HL-60 (cell line): ENCODE data around the gene DHRSX.

ENCODE experiments used
- DNase-seq, 2 experiments: peaks; one replicate each; pipeline ENCODE4 v3.0.0-alpha.2; 2010 to 2020; ENCODE audit warnings: low read depth in 1 of 2, low spot score in 1 of 2
- H3K27ac ChIP-seq: fragments of 250-450 bp; sonication (Bioruptor Pico); replicated peaks from 2 replicates; pipeline ENCODE4 v1.5.1; 2020; ENCODE audit warnings: mild to moderate bottlenecking, moderate library complexity
- H3K27me3 ChIP-seq: fragments of 250-450 bp; sonication (Bioruptor Pico); 2 replicates; pipeline ENCODE4 v1.5.1; 2021; ENCODE audit warnings: mild to moderate bottlenecking, moderate library complexity; ENCODE audit not compliant: insufficient read depth, poor library complexity, severe bottlenecking
- H3K4me3 ChIP-seq: replicated peaks from 2 replicates; pipeline ENCODE4 v1.5.1; 2011; ENCODE audit warnings: mild to moderate bottlenecking, control low read depth, low read length; ENCODE audit not compliant: insufficient read depth
- CTCF ChIP-seq: IDR thresholded peaks from one replicate; pipeline ENCODE4 v1.5.1; 2011; ENCODE audit warnings: low read length, control low read depth, inconsistent platforms; ENCODE audit not compliant: insufficient read depth
- GABPA ChIP-seq: IDR thresholded peaks from 2 replicates; pipeline ENCODE4 v1.6.1; 2012; ENCODE audit warnings: low read depth
- POLR2AphosphoS5 ChIP-seq: IDR thresholded peaks from 2 replicates; pipeline ENCODE4 v1.6.1; 2012; ENCODE audit warnings: low read depth
- REST ChIP-seq: IDR thresholded peaks from 2 replicates; pipeline ENCODE4 v1.6.1; 2012; ENCODE audit warnings: low read depth; ENCODE audit not compliant: insufficient replicate concordance
- SPI1 ChIP-seq: IDR thresholded peaks from 2 replicates; pipeline ENCODE4 v1.6.1; 2012; ENCODE audit warnings: low read depth, mild to moderate bottlenecking, borderline replicate concordance

DHRSX gene

GRCh38 chrX:2500091-2500802 lies 529 bp downstream of the DHRSX start:
- no peak for DNase-seq
- Histone ChIP-seq H3K4me3 (peak overlapping the region; percentile 54), H3K27ac (peak overlapping the region; percentile 72), H3K27me3 (no peaks in the 10 kb centered on the region)
- TF ChIP-seq REST (no peak), SPI1 (no peak), CTCF (no peak), GABPA (no peak), POLR2AphosphoS5 (no peak)

- peak overlapping the region; percentile 72 for H3K27ac ChIP-seq
- H3K27me3 ChIP-seq: no peaks in the 10 kb centered on the region
- TF ChIP-seq GABPA (no peak), POLR2AphosphoS5 (no peak), CTCF (no peak), SPI1 (no peak), REST (no peak)
- peak overlapping the region; percentile 54 for H3K4me3 ChIP-seq
- DNase-seq: no peak
These were observed 1.3 kb downstream of the DHRSX start for GRCh38 chrX:2499507-2499906.

GRCh38 chrX:2498781-2499302 lies 1.9 kb downstream of the DHRSX start:
- no peaks in the 10 kb centered on the region for H3K27me3 ChIP-seq
- no peak overlapping the region for H3K4me3 ChIP-seq
- TF ChIP-seq GABPA (no peak), REST (no peak), SPI1 (no peak), CTCF (no peak), POLR2AphosphoS5 (no peak)
- DNase-seq: peak in 1 of 2 experiments; percentile 47
- peak overlapping the region; percentile 72 for H3K27ac ChIP-seq
